HG03439 (cell line): ENCODE data around the gene VGLL3.
"Not testable (repeated sequence)": the region's sequence is repeated elsewhere in the genome, so short reads cannot be mapped to it uniquely, and the experiment has no call there.

ENCODE experiments used
- ATAC-seq: cut with Tn5 transposase; IDR thresholded peaks from one replicate; pipeline ENCODE4 v1.9.1; 2021; ENCODE audit warnings: mild to moderate bottlenecking, moderate library complexity; ENCODE audit not compliant: unreplicated experiment

The VGLL3 gene

GRCh38 chr3:86990012-86990733 lies 776 bp downstream of the VGLL3 start:
- no peak for ATAC-seq

DNA sequence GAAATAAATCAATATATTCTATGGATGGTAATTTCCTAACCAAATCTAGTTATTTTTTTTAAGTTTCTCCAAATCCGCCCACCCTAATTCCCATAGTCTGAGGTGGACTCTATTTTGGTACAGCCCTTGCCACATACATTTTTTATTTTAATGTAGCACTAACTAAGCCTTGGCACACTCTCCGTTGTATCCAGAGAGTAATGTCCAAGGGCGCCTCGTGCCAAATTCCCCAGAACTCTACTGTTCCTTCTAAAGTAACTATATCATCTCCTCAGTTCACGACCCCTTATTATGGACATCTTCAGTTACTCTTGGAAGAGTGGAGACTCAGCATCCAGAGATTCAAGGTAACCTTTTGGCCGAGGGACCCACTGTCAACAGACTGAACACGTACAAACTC lies 1.3 kb downstream of the VGLL3 start:
- ATAC-seq: no peak

DNA sequence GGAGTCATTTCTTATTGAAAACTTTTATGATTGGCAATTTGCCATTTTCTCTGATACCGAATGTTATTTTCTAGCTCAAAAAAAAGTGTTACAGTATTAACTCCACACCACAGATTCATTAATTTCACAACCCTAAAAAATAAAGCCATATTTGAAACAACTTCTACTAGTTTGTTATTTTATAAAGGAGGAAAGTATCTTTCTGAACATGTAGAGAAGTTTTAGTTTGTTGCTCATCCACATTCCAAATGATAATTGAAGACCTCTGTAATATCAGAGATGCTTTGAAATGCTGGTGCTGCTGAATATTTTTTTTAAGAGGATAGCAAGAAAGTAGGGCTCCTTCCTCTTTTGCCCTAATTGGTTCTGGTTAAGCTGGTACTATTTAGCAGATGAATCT lies 1.9 kb downstream of the VGLL3 start:
- no peak for ATAC-seq

DNA sequence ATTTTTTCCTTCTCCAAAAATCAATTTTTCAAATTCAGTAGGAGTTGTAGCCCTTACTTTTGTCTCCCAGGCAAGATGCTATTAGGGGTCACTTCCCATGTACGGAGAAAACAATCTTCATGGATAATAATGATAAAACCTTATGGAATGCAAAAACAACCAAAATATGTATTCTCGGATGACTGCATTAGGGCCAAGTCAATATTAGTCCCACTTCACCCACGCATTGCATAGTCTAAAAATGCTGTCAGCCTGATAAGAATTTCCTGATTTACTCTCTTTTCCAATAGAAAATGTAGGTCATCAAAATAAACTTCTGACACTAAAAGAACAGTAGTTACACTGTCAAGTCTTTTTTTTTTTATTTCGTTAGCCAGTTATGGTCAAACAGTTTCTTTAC lies 2.7 kb downstream of the VGLL3 start:
- ATAC-seq: no peak

DNA sequence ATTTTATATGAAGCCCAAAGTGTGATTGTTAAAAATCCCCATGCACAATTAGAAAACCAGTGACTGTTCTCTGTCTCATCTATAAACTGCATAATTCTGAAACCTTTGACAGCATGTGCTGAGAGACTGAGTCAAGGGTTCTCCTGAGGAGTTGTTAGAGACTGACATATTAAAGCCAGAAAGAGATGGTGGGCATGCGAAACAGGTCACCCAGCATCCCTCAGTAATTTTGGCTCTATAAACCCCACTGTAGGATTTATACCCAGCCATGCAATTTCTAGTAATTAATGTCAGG lies 3.6 kb downstream of the VGLL3 start:
- ATAC-seq: no peak

DNA sequence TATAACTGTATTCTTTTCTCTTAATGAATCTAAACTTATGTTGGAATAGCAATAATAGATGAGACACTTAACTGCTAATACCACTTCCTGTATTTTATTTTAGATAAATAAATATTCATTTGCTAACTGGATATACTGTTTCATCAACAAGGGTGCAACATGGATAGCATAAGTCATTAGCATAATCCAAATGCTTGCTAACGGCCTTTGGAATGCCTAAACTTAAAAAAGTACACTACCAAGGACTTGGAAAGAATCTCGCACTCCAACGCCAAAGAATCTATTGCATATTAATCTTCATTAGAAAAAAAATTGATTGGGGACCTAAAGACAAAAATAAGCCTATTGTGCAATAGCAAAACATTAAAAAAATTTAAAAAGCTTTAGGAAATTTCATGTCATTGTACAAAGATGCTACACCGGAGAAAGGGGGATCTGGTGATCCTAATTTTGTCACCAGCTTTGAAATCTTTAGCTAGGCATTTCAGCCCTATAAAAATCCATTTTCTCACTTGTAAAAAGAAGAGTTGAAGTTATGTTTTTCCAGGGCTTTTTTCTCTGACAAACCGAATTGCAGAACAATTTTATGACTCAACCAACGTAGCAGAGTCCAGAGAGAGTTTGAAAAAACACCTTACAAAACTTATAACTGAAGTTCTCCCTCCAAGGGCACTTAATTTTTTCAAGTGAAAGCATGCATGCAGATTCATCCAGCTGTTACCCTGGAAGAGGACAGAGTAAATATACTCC lies 4.1 kb downstream of the VGLL3 start:
- no peak for ATAC-seq

GRCh38 chr3:86985181-86985826 lies 5.6 kb downstream of the VGLL3 start:
- ATAC-seq: no peak

DNA sequence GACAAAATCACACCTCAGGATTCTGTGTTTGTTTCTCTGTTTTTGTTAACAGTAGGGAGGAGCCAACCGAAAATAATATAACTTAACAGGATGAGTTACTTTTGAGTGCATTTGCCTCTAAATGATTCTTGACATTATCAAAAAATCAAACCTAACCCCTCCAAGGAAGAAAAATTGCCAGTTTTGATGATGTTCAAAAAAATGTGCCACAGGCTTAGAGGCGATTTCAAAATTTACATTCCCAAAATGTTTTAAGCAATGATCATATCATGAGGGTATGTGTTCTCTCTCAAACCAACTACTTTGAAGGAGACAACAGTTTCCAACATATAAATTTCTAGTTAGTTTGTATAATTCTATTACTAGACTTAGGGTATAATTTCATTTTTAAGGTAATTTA lies 6.7 kb downstream of the VGLL3 start:
- ATAC-seq: no peak

GRCh38 chr3:86982883-86983282 lies 8.1 kb downstream of the VGLL3 start:
- no peak for ATAC-seq

DNA sequence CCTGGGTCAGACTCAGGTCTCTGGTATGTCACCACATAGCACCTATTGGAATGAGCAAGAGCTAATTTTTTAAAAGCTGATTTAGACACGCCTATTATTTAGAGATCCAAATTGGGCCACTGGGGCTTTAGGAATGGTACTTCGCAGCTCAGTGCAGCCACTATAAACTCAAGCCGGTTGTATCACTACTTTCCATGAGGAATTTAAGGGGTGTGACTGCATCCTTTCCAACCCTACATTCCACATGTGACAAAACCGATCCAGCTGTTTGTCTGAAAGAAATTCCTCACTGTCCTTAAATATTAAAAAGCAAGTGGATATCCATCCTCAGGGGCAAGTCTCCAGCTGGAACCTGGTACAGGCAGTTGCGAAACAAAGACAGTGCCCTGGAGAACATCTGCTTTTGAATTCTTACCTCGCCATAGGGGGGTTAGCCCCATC lies 12.8 kb downstream of the VGLL3 start:
- ATAC-seq: no peak

- no peak for ATAC-seq
Measured at GRCh38 chr3:86976219-86976618, 14.7 kb downstream of the VGLL3 start.

DNA sequence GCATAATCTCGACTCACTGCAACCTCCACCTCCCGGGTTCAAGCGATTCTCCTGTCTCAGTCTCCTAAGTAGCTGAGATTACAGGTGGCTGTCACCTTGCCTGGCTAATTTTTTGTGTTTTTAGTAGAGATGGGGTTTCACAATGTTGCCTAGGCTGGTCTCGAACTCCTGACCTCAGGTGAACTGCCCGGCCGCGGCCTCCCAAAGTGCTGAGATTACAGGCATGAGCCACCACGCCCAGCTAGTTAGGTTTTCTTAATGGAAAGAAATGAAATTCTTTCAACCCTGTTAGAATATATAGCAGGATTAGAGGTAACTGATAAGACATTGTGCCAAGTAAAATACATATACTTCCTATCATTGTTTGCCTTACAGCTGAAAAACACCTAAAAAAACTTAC lies 16.8 kb downstream of the VGLL3 start:
- ATAC-seq: not testable (repeated sequence)

- no peak for ATAC-seq
Measured at GRCh38 chr3:86973440-86973839, 17.5 kb downstream of the VGLL3 start.

- peak; percentile 53 for ATAC-seq
Measured at GRCh38 chr3:86969500-86970189, 21.3 kb downstream of the VGLL3 start.

DNA sequence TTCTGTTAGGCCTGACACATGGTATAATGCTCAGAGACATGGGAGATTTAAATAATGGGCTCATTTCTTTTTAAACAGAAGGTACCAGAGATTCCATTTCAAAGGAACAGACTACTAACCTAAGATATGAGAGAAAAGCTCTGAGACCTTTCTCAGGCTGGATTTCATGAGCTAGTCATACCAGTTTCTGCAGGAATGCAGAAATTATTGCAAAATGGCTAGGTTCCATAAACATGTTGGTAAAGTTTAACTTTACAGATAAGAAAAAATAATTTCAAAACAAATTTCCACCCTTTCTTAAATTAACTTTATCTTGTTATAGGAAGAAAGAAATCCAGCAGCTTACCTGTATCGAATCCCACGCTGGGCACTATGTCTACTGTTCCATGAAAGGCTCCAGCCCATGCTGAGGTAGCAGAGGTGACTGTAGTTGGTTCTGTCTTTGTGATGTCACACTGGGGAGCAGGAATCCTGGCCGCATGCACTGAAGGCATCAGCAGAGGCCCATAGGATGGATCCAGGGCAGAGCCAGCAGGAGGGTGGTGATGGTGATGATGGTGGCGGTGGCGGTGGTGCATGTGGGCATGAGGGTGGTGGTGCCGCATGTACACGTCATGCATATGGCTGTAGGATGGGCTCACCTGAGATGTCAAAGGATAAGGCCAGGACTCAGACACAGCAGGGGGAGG lies 22.6 kb downstream of the VGLL3 start:
- no peak for ATAC-seq

GRCh38 chr3:86967062-86967461 lies 23.9 kb downstream of the VGLL3 start:
- no peak for ATAC-seq

GRCh38 chr3:86965166-86965565 lies 25.8 kb downstream of the VGLL3 start:
- no peak for ATAC-seq

GRCh38 chr3:86963611-86964010 lies 27.3 kb downstream of the VGLL3 start:
- ATAC-seq: no peak

GRCh38 chr3:86961297-86961696 lies 29.7 kb downstream of the VGLL3 start:
- ATAC-seq: no peak

DNA sequence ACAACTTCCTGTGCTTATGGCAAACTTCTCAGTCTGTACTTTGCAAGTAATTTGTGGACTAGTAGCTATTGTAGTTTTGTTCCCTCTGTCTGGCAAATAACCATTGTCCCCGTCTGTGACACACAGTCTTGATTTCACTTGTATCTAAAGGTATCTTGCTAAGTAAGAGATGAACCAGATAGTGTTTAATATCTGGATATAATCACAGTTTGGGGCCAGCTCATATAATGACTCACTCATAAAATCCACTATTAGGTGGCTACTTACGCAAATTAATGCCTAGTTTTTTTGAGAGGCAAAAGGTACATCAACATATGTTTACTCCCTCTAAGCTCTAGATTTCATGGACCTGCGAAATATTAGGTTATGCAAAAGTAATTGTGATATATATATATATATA lies 30.4 kb downstream of the VGLL3 start:
- no peak for ATAC-seq

GRCh38 chr3:86958534-86958933 lies 32.4 kb downstream of the VGLL3 start:
- ATAC-seq: no peak
